Cardiac fibroblast (primary cell): ENCODE results near the gene CPSF2.

ENCODE experiments used
- DNase-seq, 2 donors: peaks; one replicate each; pipeline versions ENCODE4 v3.0.0 to v3.0.0-alpha.2; 2010; ENCODE audit warnings: low read depth in 2 of 2
- H3K4me3 ChIP-seq, 2 donors: replicated peaks in 1 of 2; 1 replicate in 1 of 2; 2 replicates in 1 of 2; pipeline ENCODE4 v1.5.1; 2011; ENCODE audit warnings: low read depth in 2 of 2, low read length in 2 of 2, mild to moderate bottlenecking in 2 of 2, moderate library complexity in 1 of 2
- CTCF ChIP-seq: IDR thresholded peaks from one replicate; pipeline ENCODE4 v1.5.1; 2011; ENCODE audit warnings: low read depth, mild to moderate bottlenecking, low read length, inconsistent platforms

CPSF2 gene

GRCh38 chr14:92153581-92153980, 31.8 kb downstream of the CPSF2 start:
- no peak overlapping the region for H3K4me3 ChIP-seq
- no peak for DNase-seq
- no peak for TF ChIP-seq CTCF

GRCh38 chr14:92154283-92154942, 32.6 kb downstream of the CPSF2 start:
- TF ChIP-seq CTCF = no peak
- peak; percentile 25 to 26 for DNase-seq
- no peak overlapping the region for H3K4me3 ChIP-seq

GRCh38 chr14:92160619-92161018, 38.9 kb downstream of the CPSF2 start:
- TF ChIP-seq CTCF = no peak
- no peak overlapping the region for H3K4me3 ChIP-seq
- DNase-seq = peak; percentile 82 to 90

DNA sequence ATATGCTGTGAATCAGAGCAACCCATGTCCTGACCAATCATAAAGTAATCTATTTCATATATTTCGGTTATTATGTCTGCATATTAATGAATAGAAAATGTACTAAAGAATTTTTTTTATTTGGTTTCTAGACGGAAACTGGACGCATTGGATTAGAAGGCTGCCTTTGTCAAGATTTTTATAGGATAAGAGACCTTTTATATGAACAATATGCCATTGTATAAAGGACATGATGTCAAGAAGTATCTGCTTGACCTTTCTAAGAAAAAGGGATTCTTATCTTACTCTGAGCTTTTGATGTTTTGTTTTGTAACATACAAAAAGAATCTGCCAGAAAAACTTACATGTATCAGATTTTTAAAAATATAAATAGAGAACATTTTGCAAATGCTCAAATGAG, 39.8 kb downstream of the CPSF2 start:
- H3K4me3 ChIP-seq = no peak overlapping the region
- no peak for TF ChIP-seq CTCF
- no peak for DNase-seq

- DNase-seq = no peak
- TF ChIP-seq CTCF = no peak
- no peak overlapping the region for H3K4me3 ChIP-seq
Observed at GRCh38 chr14:92164958-92165357, 43.2 kb downstream of the CPSF2 start.

GRCh38 chr14:92173668-92174067, 51.9 kb downstream of the CPSF2 start:
- TF ChIP-seq CTCF = no peak
- H3K4me3 ChIP-seq = no peak overlapping the region
- DNase-seq = peak in 1 of 2 donors; percentile 29

DNA sequence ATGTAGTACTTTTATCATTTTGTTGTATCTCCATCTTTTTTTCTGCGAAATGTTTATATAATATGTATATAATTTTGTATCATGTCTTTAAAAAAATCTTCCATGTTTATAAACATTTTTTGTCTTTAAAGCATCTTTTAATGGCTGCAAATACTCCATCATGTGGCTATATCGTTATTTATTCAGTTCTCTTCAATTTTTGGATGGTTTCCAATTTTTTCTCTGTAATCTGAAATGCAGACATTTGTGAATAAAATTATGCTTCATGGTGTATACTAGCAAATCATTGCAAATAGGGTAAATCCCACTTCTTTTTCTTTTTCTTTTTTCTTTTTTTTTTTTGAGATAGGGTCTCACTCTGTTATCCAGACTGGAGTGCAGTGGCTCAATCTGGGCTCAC, 54.0 kb downstream of the CPSF2 start:
- no peak for DNase-seq
- no peak overlapping the region for H3K4me3 ChIP-seq
- TF ChIP-seq CTCF = no peak
